ENCODE data around the gene COL4A4. TPM values are rescaled to one million over a fixed set of nuclear protein-coding genes. Genes with fewer than 3 reads are reported as not detected.

Gene COL4A4
- total RNA-seq, 4 donors from 2014 or later: 3.6 to 9.6 (median 6.1) TPM

- Histone ChIP-seq H3K9me3 (peaks cover 0 to 4% (median 0%) of the 10 kb centered on the region in 4 donors), H3K4me1 (peaks cover 3 to 11% (median 4%) of the 10 kb centered on the region in 4 donors), H3K36me3 (no peaks in the 10 kb centered on the region), H3K27ac (replicated peaks in 1 of 4) (no peak overlapping the region), H3K27me3 (no peaks in the 10 kb centered on the region), H3K4me3 (no peak overlapping the region)
- TF ChIP-seq POLR2A (IDR thresholded peaks at IDR 0.05; ENCODE audit: low read depth) (no peak), EP300 (IDR thresholded peaks at IDR 0.05) (no peak), POLR2AphosphoS5 (IDR thresholded peaks at IDR 0.05) (no peak)
- TF ChIP-seq, protein P1, sequence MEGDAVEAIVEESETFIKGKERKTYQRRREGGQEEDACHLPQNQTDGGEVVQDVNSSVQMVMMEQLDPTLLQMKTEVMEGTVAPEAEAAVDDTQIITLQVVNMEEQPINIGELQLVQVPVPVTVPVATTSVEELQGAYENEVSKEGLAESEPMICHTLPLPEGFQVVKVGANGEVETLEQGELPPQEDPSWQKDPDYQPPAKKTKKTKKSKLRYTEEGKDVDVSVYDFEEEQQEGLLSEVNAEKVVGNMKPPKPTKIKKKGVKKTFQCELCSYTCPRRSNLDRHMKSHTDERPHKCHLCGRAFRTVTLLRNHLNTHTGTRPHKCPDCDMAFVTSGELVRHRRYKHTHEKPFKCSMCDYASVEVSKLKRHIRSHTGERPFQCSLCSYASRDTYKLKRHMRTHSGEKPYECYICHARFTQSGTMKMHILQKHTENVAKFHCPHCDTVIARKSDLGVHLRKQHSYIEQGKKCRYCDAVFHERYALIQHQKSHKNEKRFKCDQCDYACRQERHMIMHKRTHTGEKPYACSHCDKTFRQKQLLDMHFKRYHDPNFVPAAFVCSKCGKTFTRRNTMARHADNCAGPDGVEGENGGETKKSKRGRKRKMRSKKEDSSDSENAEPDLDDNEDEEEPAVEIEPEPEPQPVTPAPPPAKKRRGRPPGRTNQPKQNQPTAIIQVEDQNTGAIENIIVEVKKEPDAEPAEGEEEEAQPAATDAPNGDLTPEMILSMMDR (IDR thresholded peaks at IDR 0.05): no peak
- 93% methylated on average over 3 of the region's 3 CpGs for WGBS
- intact Hi-C loops (cut with DNase I): no loop called here
- no peak for DNase-seq (ENCODE audit: extremely low spot score)
Measured at GRCh38 chr2:226962176-226962773, 201.7 kb downstream of the COL4A4 start.

DNA sequence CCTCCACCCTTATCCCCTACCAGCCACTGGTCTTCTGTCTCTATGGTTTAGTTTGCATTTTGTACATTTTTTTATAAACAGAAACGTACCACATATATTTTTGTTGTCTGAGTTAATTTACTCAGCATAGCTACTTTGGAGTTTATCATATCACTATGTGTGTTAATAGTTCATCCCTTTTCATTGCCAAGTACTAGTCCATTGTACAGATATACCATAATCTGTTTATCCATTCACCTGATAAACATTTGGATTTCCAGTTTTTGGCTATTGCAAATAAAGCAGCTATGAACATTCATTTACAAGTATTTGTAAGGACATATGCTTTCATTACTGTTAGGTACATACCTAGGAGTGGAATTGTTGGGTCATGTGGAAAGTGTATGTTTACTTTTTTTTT lies 204.6 kb downstream of the COL4A4 start:
- H3K9me3 ChIP-seq: peaks cover 0 to 4% (median 0%) of the 10 kb centered on the region in 4 donors
- no peak for DNase-seq (ENCODE audit: extremely low spot score)
- no peaks in the 10 kb centered on the region for H3K27me3 ChIP-seq
- intact Hi-C loops (cut with DNase I): no loop called here
- H3K4me3 ChIP-seq: no peak overlapping the region
- TF ChIP-seq EP300 (IDR thresholded peaks at IDR 0.05): no peak
- WGBS: 91% methylated on average over 1 of the region's 1 CpG
- no peak overlapping the region for H3K27ac ChIP-seq (replicated peaks in 1 of 4)
- no peaks in the 10 kb centered on the region for H3K36me3 ChIP-seq
- peaks cover 3 to 11% (median 7%) of the 10 kb centered on the region in 4 donors for H3K4me1 ChIP-seq

DNA sequence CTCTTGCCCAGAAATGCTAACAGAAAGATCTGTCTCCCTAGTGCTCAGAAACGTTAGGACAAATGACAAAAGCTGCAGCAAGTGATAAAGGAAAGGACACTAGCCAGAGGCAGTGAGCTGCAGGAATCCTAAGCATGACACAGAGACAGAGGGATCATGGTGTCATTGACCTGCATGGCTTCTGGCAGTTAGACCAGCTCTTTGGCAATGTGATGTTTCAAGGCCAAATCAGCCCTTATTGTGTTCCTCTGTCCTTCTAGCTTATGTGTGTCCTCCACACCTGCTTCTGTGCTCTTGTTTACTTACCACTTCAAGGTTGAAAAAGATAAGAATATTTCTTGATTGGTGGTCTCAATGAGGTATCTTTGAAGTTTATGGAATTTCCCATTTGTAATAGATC lies 207.3 kb downstream of the COL4A4 start:
- intact Hi-C loops (cut with DNase I): no loop called here
- 53% methylated on average over 1 of the region's 1 CpG for WGBS
- H3K27me3 ChIP-seq: no peaks in the 10 kb centered on the region
- DNase-seq (ENCODE audit: extremely low spot score): no peak
- no peaks in the 10 kb centered on the region for H3K36me3 ChIP-seq
- peaks cover 0 to 5% (median 0%) of the 10 kb centered on the region in 4 donors for H3K4me1 ChIP-seq
- H3K9me3 ChIP-seq: peaks cover 0 to 4% (median 0%) of the 10 kb centered on the region in 4 donors
- no peak overlapping the region for H3K27ac ChIP-seq (replicated peaks in 1 of 4)
- H3K4me3 ChIP-seq: no peak overlapping the region
- TF ChIP-seq, protein P1 (IDR thresholded peaks at IDR 0.05): no peak
- TF ChIP-seq POLR2A (IDR thresholded peaks at IDR 0.05; ENCODE audit: low read depth): no peak

GRCh38 chr2:226953826-226954225 lies 210.2 kb downstream of the COL4A4 start:
- Histone ChIP-seq H3K9me3 (peaks cover 0 to 4% (median 0%) of the 10 kb centered on the region in 4 donors), H3K4me3 (no peak overlapping the region), H3K27ac (replicated peaks in 1 of 4) (no peak overlapping the region), H3K27me3 (no peaks in the 10 kb centered on the region), H3K36me3 (no peaks in the 10 kb centered on the region), H3K4me1 (peaks cover 0 to 5% (median 0%) of the 10 kb centered on the region in 4 donors)
- WGBS: 91% methylated on average over 6 of the region's 6 CpGs
- TF ChIP-seq POLR2AphosphoS5 (IDR thresholded peaks at IDR 0.05): no peak
- TF ChIP-seq POLR2A (IDR thresholded peaks at IDR 0.05; ENCODE audit: low read depth): no peak
- TF ChIP-seq EP300 (IDR thresholded peaks at IDR 0.05): no peak
- TF ChIP-seq, protein P1 (IDR thresholded peaks at IDR 0.05): no peak
- intact Hi-C loops (cut with DNase I): no loop called here
- DNase-seq (ENCODE audit: extremely low spot score): no peak

- peaks cover 0 to 5% (median 0%) of the 10 kb centered on the region in 4 donors for H3K4me1 ChIP-seq
- TF ChIP-seq POLR2A (IDR thresholded peaks at IDR 0.05; ENCODE audit: low read depth): no peak
- TF ChIP-seq, protein P1 (IDR thresholded peaks at IDR 0.05): no peak
- TF ChIP-seq POLR2AphosphoS5 (IDR thresholded peaks at IDR 0.05): no peak
- no peak for TF ChIP-seq EP300 (IDR thresholded peaks at IDR 0.05)
- no peak overlapping the region for H3K27ac ChIP-seq (replicated peaks in 1 of 4)
- no peaks in the 10 kb centered on the region for H3K27me3 ChIP-seq
- H3K36me3 ChIP-seq: no peaks in the 10 kb centered on the region
- WGBS: 92% methylated on average over 3 of the region's 3 CpGs
- DNase-seq (ENCODE audit: extremely low spot score): no peak
- H3K9me3 ChIP-seq: peaks cover 0 to 3% (median 0%) of the 10 kb centered on the region in 4 donors
- intact Hi-C loops (cut with DNase I): no loop called here
- H3K4me3 ChIP-seq: no peak overlapping the region
Measured at GRCh38 chr2:226953206-226953605, 210.8 kb downstream of the COL4A4 start.

Small RNAs within 50 kb of the gene (small RNA-seq; reads per million reads assigned to genes)
- 0 reads per million in 3 donors for gene RF00554

Other genes with a start within 250 kb of the COL4A4 start
- 10 to 100 TPM in 1 of 4 donors, 1 to 10 TPM in 3; 1.9 to 10.8 (median 4.3) TPM for gene COL4A3, start 419 bp upstream of the COL4A4 start, total RNA-seq
- 100 to 1,000 TPM; 117 to 135 (median 125) TPM for gene MFF, start 161.0 kb upstream of the COL4A4 start, total RNA-seq
- gene TM4SF20, start 215.1 kb upstream of the COL4A4 start, total RNA-seq: not detected
- not detected for gene SCYGR1, start 223.7 kb upstream of the COL4A4 start, total RNA-seq

Measured in esophagus muscularis mucosa (tissue), 4 donors.